Tibial nerve (tissue), 4 donors: Measurements from ENCODE around the gene RNF227.

Experiments
- CTCF ChIP-seq, 5 experiments: fragments of 200-600 bp in 3 of 5; fragments of 450-650 bp in 2 of 5; sonication (generic) in 3 of 5; IDR thresholded peaks; one replicate each; pipeline ENCODE4 v1.5.1; 2016 to 2019; ENCODE audit warnings: antibody characterized with exemption in 5 of 5, mild to moderate bottlenecking in 3 of 5, moderate library complexity in 2 of 5
- EP300 ChIP-seq, 2 donors: sonication (generic); formaldehyde crosslinking; IDR thresholded peaks; one replicate each; pipeline ENCODE4 v1.6.1; 2017; ENCODE audit warnings: antibody characterized with exemption in 2 of 2, mild to moderate bottlenecking in 1 of 2
- POLR2A ChIP-seq, 2 donors: fragments of 450-650 bp; IDR thresholded peaks; one replicate each; pipeline ENCODE4 v1.6.1; 2017; ENCODE audit warnings: antibody characterized with exemption in 2 of 2, mild to moderate bottlenecking in 2 of 2, moderate library complexity in 2 of 2

GRCh38 chr17:7943291-7943690 lies 27.2 kb upstream of the RNF227 start:
- TF ChIP-seq CTCF (IDR thresholded peaks at IDR 0.05) (no peak), EP300 (IDR thresholded peaks at IDR 0.05) (no peak), POLR2A (IDR thresholded peaks at IDR 0.05) (no peak)
